ENCODE measurements around the gene GLS2. TPM values are rescaled to one million over a fixed set of nuclear protein-coding genes. Genes with fewer than 3 reads are reported as not detected.
"Not testable (repeated sequence)": the region's sequence is repeated elsewhere in the genome, so short reads cannot be mapped to it uniquely, and the experiment has no call there.

The GLS2 gene
- total RNA-seq, 1 donor from 2014 or later, result 2.3 TPM

- peaks cover 16% of the 10 kb centered on the region for H3K79me2 ChIP-seq (ENCODE audit: low read depth)
- H3K4me2 ChIP-seq, result no peak overlapping the region
- Mint-ChIP-seq H3K4me3 (no peak overlapping the region), H3K27ac (no peak overlapping the region), H3K36me3 (no peaks in the 10 kb centered on the region), H3K27me3 (ENCODE audit: insufficient read depth, low read depth) (no peaks in the 10 kb centered on the region), H3K9me3 (no peaks in the 10 kb centered on the region), H3K4me1 (peaks cover 10% of the 10 kb centered on the region)
- no peaks in the 10 kb centered on the region for H4K20me1 ChIP-seq (ENCODE audit: low read depth)
- H2AFZ ChIP-seq (replicated peaks), result no peak overlapping the region
- no peaks in the 10 kb centered on the region for H3K9me3 ChIP-seq (ENCODE audit: low read depth)
- no peaks in the 10 kb centered on the region for H3K36me3 ChIP-seq
- H3K9ac ChIP-seq, result no peak overlapping the region
- no peak overlapping the region for H3K27ac ChIP-seq
- peaks cover 7% of the 10 kb centered on the region for H3F3A ChIP-seq (ENCODE audit: low read depth)
- TF ChIP-seq EZH2 (IDR thresholded peaks at IDR 0.05), result no peak
- no peak for TF ChIP-seq EZH2phosphoT487 (IDR thresholded peaks at IDR 0.05)
- no peak for TF ChIP-seq CTCF (IDR thresholded peaks at IDR 0.05)
- no peak overlapping the region for H3K4me3 ChIP-seq
- peaks cover 4% of the 10 kb centered on the region for H3K4me1 ChIP-seq
- no peaks in the 10 kb centered on the region for H3K27me3 ChIP-seq
- no peak for DNase-seq (ENCODE audit: low spot score)
Observed at GRCh38 chr12:56518570-56518969, 30.6 kb upstream of the GLS2 start.

GRCh38 chr12:56517854-56518253, 29.9 kb upstream of the GLS2 start:
- TF ChIP-seq EZH2phosphoT487 (IDR thresholded peaks at IDR 0.05), result no peak
- Mint-ChIP-seq H3K36me3 (no peaks in the 10 kb centered on the region), H3K27ac (no peak overlapping the region), H3K4me1 (peaks cover 7% of the 10 kb centered on the region), H3K4me3 (no peak overlapping the region), H3K9me3 (no peaks in the 10 kb centered on the region), H3K27me3 (ENCODE audit: insufficient read depth, low read depth) (no peaks in the 10 kb centered on the region)
- no peak overlapping the region for H3K4me3 ChIP-seq
- no peak overlapping the region for H3K27ac ChIP-seq
- H3F3A ChIP-seq (ENCODE audit: low read depth), result peaks cover 7% of the 10 kb centered on the region
- H3K9ac ChIP-seq, result no peak overlapping the region
- H4K20me1 ChIP-seq (ENCODE audit: low read depth), result no peaks in the 10 kb centered on the region
- H3K4me2 ChIP-seq, result no peak overlapping the region
- DNase-seq (ENCODE audit: low spot score), result no peak
- H3K9me3 ChIP-seq (ENCODE audit: low read depth), result no peaks in the 10 kb centered on the region
- no peak overlapping the region for H2AFZ ChIP-seq (replicated peaks)
- no peaks in the 10 kb centered on the region for H3K36me3 ChIP-seq
- no peaks in the 10 kb centered on the region for H3K27me3 ChIP-seq
- H3K79me2 ChIP-seq (ENCODE audit: low read depth), result peaks cover 9% of the 10 kb centered on the region
- peaks cover under 1% of the 10 kb centered on the region for H3K4me1 ChIP-seq

GRCh38 chr12:56514014-56514318, 26.0 kb upstream of the GLS2 start:
- H4K20me1 ChIP-seq (ENCODE audit: low read depth); H3K27me3 Mint-ChIP-seq (ENCODE audit: insufficient read depth, low read depth); H3K4me2 ChIP-seq; H3K4me3 ChIP-seq; H3K9me3 ChIP-seq (ENCODE audit: low read depth); H3K9me3 Mint-ChIP-seq; DNase-seq (ENCODE audit: low spot score); H3K27me3 ChIP-seq; H3K4me1 ChIP-seq; H3K4me1 Mint-ChIP-seq; H3K79me2 ChIP-seq (ENCODE audit: low read depth); H3K36me3 ChIP-seq; H3K27ac ChIP-seq; H3K36me3 Mint-ChIP-seq; H3F3A ChIP-seq (ENCODE audit: low read depth); H3K4me3 Mint-ChIP-seq; H3K9ac ChIP-seq; H2AFZ ChIP-seq (replicated peaks); H3K27ac Mint-ChIP-seq: not testable (repeated sequence)

- no peak overlapping the region for H3K4me3 Mint-ChIP-seq
Observed at GRCh38 chr12:56510786-56511185, 22.8 kb upstream of the GLS2 start.

GRCh38 chr12:56499879-56500278, 11.9 kb upstream of the GLS2 start:
- H3K27ac Mint-ChIP-seq; H4K20me1 ChIP-seq (ENCODE audit: low read depth); H3K9me3 ChIP-seq (ENCODE audit: low read depth); H3K4me3 ChIP-seq; H3K4me2 ChIP-seq; H3K27ac ChIP-seq; H2AFZ ChIP-seq (replicated peaks); H3K36me3 ChIP-seq; H3K9ac ChIP-seq; DNase-seq (ENCODE audit: low spot score); H3K36me3 Mint-ChIP-seq; H3K79me2 ChIP-seq (ENCODE audit: low read depth): not testable (repeated sequence)
- peaks cover 17% of the 10 kb centered on the region for H3K4me1 ChIP-seq
- Mint-ChIP-seq H3K9me3 (peaks cover 23% of the 10 kb centered on the region), H3K4me3 (peak overlapping the region; percentile 60), H3K27me3 (ENCODE audit: insufficient read depth, low read depth) (peaks cover 33% of the 10 kb centered on the region), H3K4me1 (peaks cover 22% of the 10 kb centered on the region)
- H3F3A ChIP-seq (ENCODE audit: low read depth), result peaks cover 28% of the 10 kb centered on the region
- peaks cover 15% of the 10 kb centered on the region for H3K27me3 ChIP-seq

More at GRCh38 chr12:56510786-56511185, 22.8 kb upstream of the GLS2 start:
- Histone ChIP-seq H3K4me3 (no peak overlapping the region), H3K9ac (no peak overlapping the region), H3K36me3 (no peaks in the 10 kb centered on the region), H3K4me1 (no peaks in the 10 kb centered on the region), H2AFZ (replicated peaks) (no peak overlapping the region), H3K79me2 (ENCODE audit: low read depth) (no peaks in the 10 kb centered on the region), H3K27ac (no peak overlapping the region), H3K9me3 (ENCODE audit: low read depth) (no peaks in the 10 kb centered on the region), H4K20me1 (ENCODE audit: low read depth) (no peaks in the 10 kb centered on the region), H3K4me2 (no peak overlapping the region), H3F3A (ENCODE audit: low read depth) (no peaks in the 10 kb centered on the region), H3K27me3 (no peaks in the 10 kb centered on the region)
- Mint-ChIP-seq H3K27ac (no peak overlapping the region), H3K36me3 (no peaks in the 10 kb centered on the region), H3K9me3 (no peaks in the 10 kb centered on the region), H3K4me1 (no peaks in the 10 kb centered on the region), H3K27me3 (ENCODE audit: insufficient read depth, low read depth) (peaks cover 6% of the 10 kb centered on the region)
- TF ChIP-seq CTCF (IDR thresholded peaks at IDR 0.05) (no peak), EZH2 (IDR thresholded peaks at IDR 0.05) (no peak), EZH2phosphoT487 (IDR thresholded peaks at IDR 0.05) (no peak)
- no peak for DNase-seq (ENCODE audit: low spot score)

- not testable (repeated sequence) for H3K36me3 Mint-ChIP-seq, H3K27ac Mint-ChIP-seq
- H3F3A ChIP-seq (ENCODE audit: low read depth), result peaks cover 28% of the 10 kb centered on the region
Observed at GRCh38 chr12:56499452-56499851, 11.5 kb upstream of the GLS2 start.

More at GRCh38 chr12:56499452-56499851, 11.5 kb upstream of the GLS2 start:
- Histone ChIP-seq H3K4me1 (peaks cover 17% of the 10 kb centered on the region), H3K27me3 (peaks cover 15% of the 10 kb centered on the region), H3K4me2 (peak overlapping the region; percentile 65)
- H3K27ac ChIP-seq; H4K20me1 ChIP-seq (ENCODE audit: low read depth); H2AFZ ChIP-seq (replicated peaks); H3K9ac ChIP-seq; H3K79me2 ChIP-seq (ENCODE audit: low read depth); DNase-seq (ENCODE audit: low spot score); H3K9me3 ChIP-seq (ENCODE audit: low read depth); H3K4me3 ChIP-seq; H3K36me3 ChIP-seq: not testable (repeated sequence)
- Mint-ChIP-seq H3K27me3 (ENCODE audit: insufficient read depth, low read depth) (peaks cover 34% of the 10 kb centered on the region), H3K9me3 (peaks cover 25% of the 10 kb centered on the region), H3K4me3 (peak overlapping the region; percentile 33), H3K4me1 (peaks cover 22% of the 10 kb centered on the region)

Data from neural progenitor cell (in vitro differentiated cells).